ENCODE results near the gene RCVRN. TPM values are rescaled to one million over a fixed set of nuclear protein-coding genes. Genes with fewer than 3 reads are reported as not detected.

The RCVRN gene
- total RNA-seq (under 1 TPM in 1 of 2 donors, not detected in 1; 0.33 TPM), polyA plus RNA-seq (ENCODE audit: insufficient read length in 2 of 2) (1 to 10 TPM in 1 of 2 donors, not detected in 1; 1.3 TPM)
- long read RNA-seq, donor 1 = 0 reads
- long read RNA-seq, donor 2 = 0 reads
- long read RNA-seq, donor 3 = 0 reads
- long read RNA-seq, donor 4 = 0 reads

DNA sequence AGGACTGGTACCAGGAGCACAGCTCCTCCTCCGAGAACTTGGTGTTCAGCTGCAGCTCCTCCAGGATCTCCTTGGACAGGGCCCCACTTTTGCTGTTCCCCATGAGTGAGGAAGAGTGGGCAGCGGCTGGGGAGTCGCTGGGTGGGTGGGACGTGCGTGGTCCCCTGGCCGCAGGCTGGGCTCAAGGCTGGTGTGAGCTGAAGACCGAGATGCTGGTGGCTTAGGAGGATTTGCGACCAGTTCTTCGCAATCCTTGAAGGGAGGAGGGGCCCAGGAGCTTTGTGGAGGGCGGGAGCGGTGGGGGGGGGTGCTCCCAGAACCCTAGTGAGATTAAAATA, at the start of gene RCVRN:
Gene RCVRN (minus strand): TSS at position 194 of the 338 bp plus-strand sequence. CDS start 91 bp downstream, at position 103.
- WGBS (ENCODE audit: insufficient coverage) = 94% methylated on average over 11 of the region's 11 CpGs
- no peaks in the 10 kb centered on the region for H3K27me3 ChIP-seq (ENCODE audit: control insufficient read depth, insufficient read depth, low read length)
- DNase-seq (ENCODE audit: low read depth in 4 of 6, low spot score in 6 of 6) = no peak
- H3K4me1 ChIP-seq (ENCODE audit: control insufficient read depth, insufficient read depth, low read length) = peaks cover 10% of the 10 kb centered on the region
- H3K9me3 ChIP-seq (ENCODE audit: control insufficient read depth, insufficient read depth, low read length) = no peaks in the 10 kb centered on the region
- H3K36me3 ChIP-seq (ENCODE audit: control insufficient read depth, insufficient read depth, low read length) = no peaks in the 10 kb centered on the region
- no peak within 1 kb of the TSS for H3K27ac ChIP-seq (ENCODE audit: low read depth, low read length)
- no peak within 1 kb of the TSS for H3K4me3 ChIP-seq (ENCODE audit: low read depth, low read length)

DNA sequence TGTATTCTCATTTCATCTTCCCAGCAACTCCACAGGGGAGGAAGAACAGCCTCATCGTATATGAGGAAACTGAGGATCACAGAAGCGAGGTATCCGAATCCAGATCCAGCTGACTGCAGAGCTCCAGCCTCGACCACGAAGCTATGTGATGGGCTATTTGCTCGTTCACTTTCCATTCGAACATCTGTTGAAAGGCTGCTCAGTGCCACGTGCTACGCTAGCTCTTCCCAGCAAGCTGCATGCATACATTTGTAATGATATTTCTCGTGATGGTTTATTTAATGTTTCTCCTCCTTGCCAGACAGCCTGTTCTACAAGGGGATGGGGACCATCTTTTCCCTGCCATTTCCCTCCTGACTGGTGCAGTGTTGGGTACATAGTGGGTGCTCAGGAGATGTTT, 48.4 kb upstream of the RCVRN start:
- peak in 1 of 6 donors; percentile 62 for DNase-seq (ENCODE audit: low read depth in 4 of 6, low spot score in 6 of 6)
- Histone ChIP-seq H3K36me3 (ENCODE audit: control insufficient read depth, insufficient read depth, low read length) (peaks cover 13% of the 10 kb centered on the region), H3K27ac (ENCODE audit: low read depth, low read length) (no peak overlapping the region), H3K4me3 (ENCODE audit: low read depth, low read length) (no peak overlapping the region), H3K4me1 (ENCODE audit: control insufficient read depth, insufficient read depth, low read length) (peaks cover 6% of the 10 kb centered on the region), H3K27me3 (ENCODE audit: control insufficient read depth, insufficient read depth, low read length) (no peaks in the 10 kb centered on the region), H3K9me3 (ENCODE audit: control insufficient read depth, insufficient read depth, low read length) (no peaks in the 10 kb centered on the region)
- 76% methylated on average over 6 of the region's 10 CpGs for WGBS (ENCODE audit: insufficient coverage)

DNA sequence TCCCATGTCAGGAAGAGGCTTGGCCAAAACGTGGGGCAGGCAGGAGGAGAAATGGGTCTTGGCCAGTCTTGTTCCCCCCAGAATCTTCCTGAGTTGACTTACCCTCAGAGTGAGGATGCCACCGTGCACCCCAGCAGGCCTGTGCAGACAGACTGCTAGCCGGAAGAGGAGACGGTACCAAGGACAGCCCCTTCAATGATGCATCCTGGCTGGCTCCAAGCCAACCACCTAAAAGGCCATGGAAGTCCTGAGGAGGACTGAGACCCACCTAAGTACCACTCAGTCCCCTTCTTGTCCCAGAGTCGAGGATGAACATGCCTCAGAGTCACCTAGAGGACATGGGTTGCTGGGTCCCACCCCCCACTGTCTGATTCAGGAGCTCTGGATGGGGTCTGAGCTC, 46.7 kb upstream of the RCVRN start:
- DNase-seq (ENCODE audit: low read depth in 4 of 6, low spot score in 6 of 6) = no peak
- 82% methylated on average over 5 of the region's 5 CpGs for WGBS (ENCODE audit: insufficient coverage)
- Histone ChIP-seq H3K27ac (ENCODE audit: low read depth, low read length) (no peak overlapping the region), H3K4me3 (ENCODE audit: low read depth, low read length) (no peak overlapping the region), H3K4me1 (ENCODE audit: control insufficient read depth, insufficient read depth, low read length) (no peaks in the 10 kb centered on the region), H3K27me3 (ENCODE audit: control insufficient read depth, insufficient read depth, low read length) (no peaks in the 10 kb centered on the region), H3K36me3 (ENCODE audit: control insufficient read depth, insufficient read depth, low read length) (peaks cover 13% of the 10 kb centered on the region), H3K9me3 (ENCODE audit: control insufficient read depth, insufficient read depth, low read length) (no peaks in the 10 kb centered on the region)

DNA sequence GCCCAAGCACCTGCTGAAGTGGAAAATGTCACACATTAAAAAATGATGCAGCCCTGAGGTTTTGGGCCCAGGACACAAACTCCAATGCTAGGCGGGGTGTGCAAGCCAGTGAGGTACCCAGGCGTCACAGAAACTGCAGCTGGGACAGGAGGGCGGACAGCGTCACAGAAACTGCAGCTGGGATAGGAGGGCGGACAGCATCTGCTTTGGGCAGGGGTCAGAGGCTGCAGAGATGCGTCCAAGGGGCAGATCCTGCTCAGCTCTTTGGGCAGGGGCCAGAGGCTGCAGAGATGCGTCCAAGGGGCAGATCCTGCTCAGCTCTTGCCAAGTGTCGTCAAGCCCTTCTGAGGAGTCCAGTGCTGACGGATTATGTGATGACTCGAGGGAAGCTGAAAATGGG, 43.9 kb upstream of the RCVRN start:
- no peak for DNase-seq (ENCODE audit: low read depth in 4 of 6, low spot score in 6 of 6)
- Histone ChIP-seq H3K27me3 (ENCODE audit: control insufficient read depth, insufficient read depth, low read length) (no peaks in the 10 kb centered on the region), H3K9me3 (ENCODE audit: control insufficient read depth, insufficient read depth, low read length) (no peaks in the 10 kb centered on the region), H3K36me3 (ENCODE audit: control insufficient read depth, insufficient read depth, low read length) (peaks cover 11% of the 10 kb centered on the region), H3K27ac (ENCODE audit: low read depth, low read length) (no peak overlapping the region), H3K4me3 (ENCODE audit: low read depth, low read length) (no peak overlapping the region), H3K4me1 (ENCODE audit: control insufficient read depth, insufficient read depth, low read length) (no peaks in the 10 kb centered on the region)
- WGBS (ENCODE audit: insufficient coverage) = 73% methylated on average over 8 of the region's 10 CpGs

DNA sequence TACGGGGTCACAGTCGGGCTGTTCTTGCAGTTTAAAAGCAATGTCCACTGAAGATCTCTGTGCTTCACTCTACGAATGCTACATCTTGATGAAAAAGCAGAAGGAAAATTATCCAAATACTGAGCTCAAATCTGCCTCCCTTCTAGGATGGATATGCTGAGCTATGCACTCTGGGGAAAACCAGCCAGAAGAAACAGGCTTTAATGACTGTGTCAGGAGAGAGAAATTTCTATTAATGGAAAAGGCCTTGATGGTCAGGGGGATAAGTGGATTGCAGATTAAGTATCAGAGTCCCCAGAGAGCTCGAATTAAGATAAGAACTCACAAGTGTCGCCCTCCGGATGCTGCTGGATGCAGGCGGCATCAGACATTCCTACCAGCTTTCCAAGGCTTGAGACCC, 39.6 kb upstream of the RCVRN start:
- WGBS (ENCODE audit: insufficient coverage) = 67% methylated on average over 7 of the region's 7 CpGs
- H3K27ac ChIP-seq (ENCODE audit: low read depth, low read length) = no peak overlapping the region

DNA sequence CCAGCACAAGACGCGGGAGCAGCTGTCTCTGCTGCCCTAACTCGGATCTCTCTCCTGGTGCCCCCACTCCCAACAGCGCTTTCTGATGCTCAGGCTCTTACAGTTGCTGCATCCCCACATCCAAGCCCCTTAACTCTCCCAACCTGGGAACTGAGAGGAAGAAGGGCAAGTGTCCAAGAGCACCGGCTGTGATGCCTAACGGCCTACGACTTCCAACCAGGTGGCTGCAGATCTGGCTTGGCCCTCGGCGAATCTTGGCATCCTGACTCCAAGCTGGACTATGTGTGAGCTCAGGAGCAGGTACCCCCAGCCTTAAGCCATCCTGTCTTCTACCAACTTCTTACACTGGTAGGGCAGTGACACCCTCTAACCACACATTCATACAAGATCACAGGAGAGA, 38.3 kb upstream of the RCVRN start:
- no peaks in the 10 kb centered on the region for H3K27me3 ChIP-seq (ENCODE audit: control insufficient read depth, insufficient read depth, low read length)
- peaks cover 7% of the 10 kb centered on the region for H3K4me1 ChIP-seq (ENCODE audit: control insufficient read depth, insufficient read depth, low read length)
- H3K36me3 ChIP-seq (ENCODE audit: control insufficient read depth, insufficient read depth, low read length) = peaks cover 37% of the 10 kb centered on the region
- no peak overlapping the region for H3K4me3 ChIP-seq (ENCODE audit: low read depth, low read length)
- H3K27ac ChIP-seq (ENCODE audit: low read depth, low read length) = no peak overlapping the region
- H3K9me3 ChIP-seq (ENCODE audit: control insufficient read depth, insufficient read depth, low read length) = no peaks in the 10 kb centered on the region
- DNase-seq (ENCODE audit: low read depth in 4 of 6, low spot score in 6 of 6) = no peak
- 92% methylated on average over 8 of the region's 9 CpGs for WGBS (ENCODE audit: insufficient coverage)

More for the DNA sequence above, 39.6 kb upstream of the RCVRN start:
- no peaks in the 10 kb centered on the region for H3K9me3 ChIP-seq (ENCODE audit: control insufficient read depth, insufficient read depth, low read length)
- H3K36me3 ChIP-seq (ENCODE audit: control insufficient read depth, insufficient read depth, low read length) = peaks cover 33% of the 10 kb centered on the region
- peaks cover 7% of the 10 kb centered on the region for H3K4me1 ChIP-seq (ENCODE audit: control insufficient read depth, insufficient read depth, low read length)
- peak in 1 of 6 donors; percentile 69 for DNase-seq (ENCODE audit: low read depth in 4 of 6, low spot score in 6 of 6)
- H3K4me3 ChIP-seq (ENCODE audit: low read depth, low read length) = no peak overlapping the region
- no peaks in the 10 kb centered on the region for H3K27me3 ChIP-seq (ENCODE audit: control insufficient read depth, insufficient read depth, low read length)

DNA sequence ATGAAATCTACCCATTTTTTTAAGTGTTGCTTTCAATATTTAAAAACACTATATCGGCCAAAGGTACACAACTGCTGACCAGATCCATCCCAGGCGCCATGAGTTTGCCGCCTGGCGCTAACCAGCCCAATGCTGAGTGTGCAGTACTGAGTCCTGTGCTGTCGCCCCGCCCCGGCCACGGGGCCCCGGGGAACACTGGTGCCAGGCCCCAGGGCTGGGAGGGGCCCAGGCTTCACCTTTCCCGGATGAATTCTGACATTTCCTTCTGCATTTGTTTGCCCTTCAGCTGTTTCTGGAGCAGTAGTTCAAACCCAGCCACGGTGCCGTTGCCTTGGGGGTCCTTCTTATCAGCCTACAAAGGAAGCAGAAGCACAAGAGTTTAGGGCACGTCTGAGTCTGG, 37.8 kb upstream of the RCVRN start:
- Histone ChIP-seq H3K9me3 (ENCODE audit: control insufficient read depth, insufficient read depth, low read length) (no peaks in the 10 kb centered on the region), H3K27ac (ENCODE audit: low read depth, low read length) (no peak overlapping the region), H3K36me3 (ENCODE audit: control insufficient read depth, insufficient read depth, low read length) (peaks cover 37% of the 10 kb centered on the region), H3K4me3 (ENCODE audit: low read depth, low read length) (no peak overlapping the region), H3K4me1 (ENCODE audit: control insufficient read depth, insufficient read depth, low read length) (peaks cover 7% of the 10 kb centered on the region), H3K27me3 (ENCODE audit: control insufficient read depth, insufficient read depth, low read length) (no peaks in the 10 kb centered on the region)
- no peak for DNase-seq (ENCODE audit: low read depth in 4 of 6, low spot score in 6 of 6)
- WGBS (ENCODE audit: insufficient coverage) = 91% methylated on average over 13 of the region's 13 CpGs

DNA sequence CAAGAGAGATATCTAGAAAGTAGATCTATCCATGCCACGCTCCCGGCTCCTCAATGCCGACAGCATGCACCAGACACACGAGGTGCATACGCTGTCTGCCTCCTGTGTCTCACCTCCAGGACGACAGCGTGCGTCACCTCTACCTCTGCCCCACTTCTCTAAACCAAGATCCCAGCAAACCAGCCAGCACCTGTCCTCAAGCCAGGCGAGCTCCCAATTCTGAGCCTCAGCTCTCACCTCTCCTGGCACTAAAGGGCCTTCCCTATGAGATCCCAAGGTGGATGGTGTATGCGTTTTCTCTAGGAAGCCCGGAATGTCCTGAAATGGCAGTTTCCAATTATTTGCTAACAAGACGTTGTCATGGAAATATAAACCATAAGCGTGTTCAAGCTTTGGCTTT, 36.2 kb upstream of the RCVRN start:
- 78% methylated on average over 13 of the region's 13 CpGs for WGBS (ENCODE audit: insufficient coverage)
- DNase-seq (ENCODE audit: low read depth in 4 of 6, low spot score in 6 of 6) = no peak
- no peaks in the 10 kb centered on the region for H3K9me3 ChIP-seq (ENCODE audit: control insufficient read depth, insufficient read depth, low read length)
- no peak overlapping the region for H3K4me3 ChIP-seq (ENCODE audit: low read depth, low read length)
- H3K36me3 ChIP-seq (ENCODE audit: control insufficient read depth, insufficient read depth, low read length) = peaks cover 36% of the 10 kb centered on the region
- no peaks in the 10 kb centered on the region for H3K27me3 ChIP-seq (ENCODE audit: control insufficient read depth, insufficient read depth, low read length)
- no peak overlapping the region for H3K27ac ChIP-seq (ENCODE audit: low read depth, low read length)
- peaks cover 15% of the 10 kb centered on the region for H3K4me1 ChIP-seq (ENCODE audit: control insufficient read depth, insufficient read depth, low read length)

DNA sequence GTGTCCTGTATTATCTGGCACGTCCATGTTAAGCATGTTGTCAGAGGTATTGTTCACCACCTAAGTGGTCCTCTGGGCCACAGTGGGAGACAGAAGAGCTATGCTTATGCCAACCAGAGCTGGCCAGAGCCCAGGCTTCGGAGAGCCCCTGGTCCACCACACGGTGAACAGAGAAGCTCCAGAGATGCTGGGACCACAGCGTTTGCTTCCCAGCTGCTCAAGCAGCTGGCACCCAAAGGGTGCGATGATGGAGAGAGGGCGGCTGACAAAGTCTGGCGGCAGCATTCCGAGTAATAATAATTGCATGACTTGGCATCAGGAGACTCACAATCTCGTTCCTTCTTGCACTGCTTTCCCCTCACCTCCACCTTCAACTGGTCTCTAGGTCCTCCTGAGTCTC, 35.8 kb upstream of the RCVRN start:
- peaks cover 16% of the 10 kb centered on the region for H3K4me1 ChIP-seq (ENCODE audit: control insufficient read depth, insufficient read depth, low read length)
- H3K27me3 ChIP-seq (ENCODE audit: control insufficient read depth, insufficient read depth, low read length) = no peaks in the 10 kb centered on the region
- H3K9me3 ChIP-seq (ENCODE audit: control insufficient read depth, insufficient read depth, low read length) = no peaks in the 10 kb centered on the region
- no peak overlapping the region for H3K4me3 ChIP-seq (ENCODE audit: low read depth, low read length)
- no peak for DNase-seq (ENCODE audit: low read depth in 4 of 6, low spot score in 6 of 6)
- H3K36me3 ChIP-seq (ENCODE audit: control insufficient read depth, insufficient read depth, low read length) = peaks cover 36% of the 10 kb centered on the region
- 75% methylated on average over 9 of the region's 9 CpGs for WGBS (ENCODE audit: insufficient coverage)
- H3K27ac ChIP-seq (ENCODE audit: low read depth, low read length) = no peak overlapping the region

DNA sequence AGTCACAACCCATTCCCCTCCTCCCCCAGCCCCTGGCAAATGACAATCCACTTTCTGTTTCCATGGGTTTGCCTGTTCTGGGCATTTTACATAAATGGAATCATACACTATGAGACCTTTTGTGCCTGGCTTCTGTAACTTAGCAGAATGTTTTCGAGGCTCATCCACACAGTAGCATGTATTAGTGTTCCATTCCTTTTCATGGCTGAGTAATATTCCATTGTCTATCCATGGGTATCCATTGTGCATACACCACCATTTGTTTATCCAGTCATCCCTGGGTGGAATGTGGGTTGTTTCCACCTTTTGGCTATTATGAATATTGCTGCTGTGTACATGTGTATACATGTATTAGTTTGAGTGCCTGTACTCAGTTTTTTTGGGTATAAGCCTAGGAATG, 33.7 kb upstream of the RCVRN start:
- no peak for DNase-seq (ENCODE audit: low read depth in 4 of 6, low spot score in 6 of 6)
- no peaks in the 10 kb centered on the region for H3K27me3 ChIP-seq (ENCODE audit: control insufficient read depth, insufficient read depth, low read length)
- H3K27ac ChIP-seq (ENCODE audit: low read depth, low read length) = no peak overlapping the region
- H3K4me3 ChIP-seq (ENCODE audit: low read depth, low read length) = no peak overlapping the region
- WGBS (ENCODE audit: insufficient coverage) = no CpG with 5 or more reads among the region's 1 CpG
- peaks cover 41% of the 10 kb centered on the region for H3K36me3 ChIP-seq (ENCODE audit: control insufficient read depth, insufficient read depth, low read length)
- H3K4me1 ChIP-seq (ENCODE audit: control insufficient read depth, insufficient read depth, low read length) = peaks cover 21% of the 10 kb centered on the region
- H3K9me3 ChIP-seq (ENCODE audit: control insufficient read depth, insufficient read depth, low read length) = no peaks in the 10 kb centered on the region
